Amniotic stem cell (primary cell): ENCODE measurements around the gene CD55.
A peak's percentile ranks its signal among the peaks of the same experiment; 100 is the strongest.

ENCODE experiments used
- DNase-seq: peaks from one replicate; lab custom pipeline; 2025; lab: John Stamatoyannopoulos, UW

Gene CD55

GRCh38 chr1:207362962-207363860 lies 41.7 kb downstream of the CD55 start:
- no peak for DNase-seq

GRCh38 chr1:207363871-207364270 lies 42.4 kb downstream of the CD55 start:
- DNase-seq = no peak

- no peak for DNase-seq
Measured at GRCh38 chr1:207364614-207365013, 43.1 kb downstream of the CD55 start.

GRCh38 chr1:207365063-207365462 lies 43.6 kb downstream of the CD55 start:
- no peak for DNase-seq

- DNase-seq = no peak
Measured at GRCh38 chr1:207366022-207366421, 44.5 kb downstream of the CD55 start.

GRCh38 chr1:207388721-207389120 lies 67.2 kb downstream of the CD55 start:
- no peak for DNase-seq

GRCh38 chr1:207389728-207390464 lies 68.4 kb downstream of the CD55 start:
- DNase-seq = peak; percentile 10

- DNase-seq = peak; percentile 92
Measured at GRCh38 chr1:207393610-207394009, 72.1 kb downstream of the CD55 start.

GRCh38 chr1:207396168-207396746 lies 74.8 kb downstream of the CD55 start:
- no peak for DNase-seq

- no peak for DNase-seq
Measured at GRCh38 chr1:207397525-207397926, 76.0 kb downstream of the CD55 start.

GRCh38 chr1:207398986-207399385 lies 77.5 kb downstream of the CD55 start:
- DNase-seq = no peak

GRCh38 chr1:207401578-207401977 lies 80.1 kb downstream of the CD55 start:
- no peak for DNase-seq

GRCh38 chr1:207402744-207403143 lies 81.3 kb downstream of the CD55 start:
- DNase-seq = no peak

- DNase-seq = peak; percentile 72
Measured at GRCh38 chr1:207404849-207405525, 83.5 kb downstream of the CD55 start.

GRCh38 chr1:207405814-207406213 lies 84.3 kb downstream of the CD55 start:
- DNase-seq = no peak

- no peak for DNase-seq
Measured at GRCh38 chr1:207407655-207408260, 86.3 kb downstream of the CD55 start.
